GM21723 (cell line): ENCODE measurements around the gene TSPAN15.
"Not testable (repeated sequence)": the region's sequence is repeated elsewhere in the genome, so short reads cannot be mapped to it uniquely, and the experiment has no call there.

Experiments
- ATAC-seq: cut with Tn5 transposase; IDR thresholded peaks from one replicate; pipeline ENCODE4 v1.9.1; 2021; ENCODE audit warnings: mild to moderate bottlenecking, moderate library complexity; ENCODE audit not compliant: unreplicated experiment

TSPAN15 gene

DNA sequence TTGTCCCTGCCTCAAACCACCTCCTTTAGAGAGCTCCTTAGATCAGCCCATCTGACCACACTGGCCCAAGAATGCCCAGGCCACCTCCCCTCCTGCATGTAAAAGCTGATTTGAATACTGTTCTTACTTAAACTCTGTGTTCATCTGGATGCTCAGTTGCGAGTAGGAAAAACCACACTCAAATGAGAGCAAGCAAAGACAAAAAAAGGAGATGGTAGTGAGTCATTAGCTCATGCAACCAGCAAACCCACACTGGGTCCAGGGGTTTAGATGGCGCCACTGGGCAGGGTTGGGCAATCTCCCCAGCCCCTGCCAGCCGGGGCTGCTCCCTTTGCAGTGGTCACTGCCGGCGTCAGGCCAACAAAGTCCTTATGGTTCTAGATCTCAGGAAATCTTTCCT lies 32.7 kb downstream of the TSPAN15 start:
- no peak for ATAC-seq

DNA sequence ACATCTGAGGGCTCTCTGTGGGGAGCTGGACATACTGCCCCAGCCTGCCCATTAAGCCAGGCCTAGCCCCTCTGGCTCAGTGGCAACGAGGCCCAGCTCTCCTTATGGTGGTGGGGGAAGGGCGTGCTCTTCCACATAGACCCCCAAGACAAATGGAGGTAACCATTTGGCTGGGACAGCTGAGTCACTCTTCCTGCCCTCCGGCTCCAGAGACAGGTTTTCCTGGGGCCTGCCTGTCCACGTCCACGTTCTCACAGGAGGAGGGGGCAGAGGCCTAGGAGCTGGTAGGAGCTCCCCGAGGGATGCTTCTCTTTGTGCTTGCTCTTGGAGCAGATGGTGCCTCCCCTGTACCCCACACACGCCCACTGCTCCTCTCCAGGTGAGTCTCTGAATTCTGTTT lies 33.5 kb downstream of the TSPAN15 start:
- ATAC-seq, result no peak

DNA sequence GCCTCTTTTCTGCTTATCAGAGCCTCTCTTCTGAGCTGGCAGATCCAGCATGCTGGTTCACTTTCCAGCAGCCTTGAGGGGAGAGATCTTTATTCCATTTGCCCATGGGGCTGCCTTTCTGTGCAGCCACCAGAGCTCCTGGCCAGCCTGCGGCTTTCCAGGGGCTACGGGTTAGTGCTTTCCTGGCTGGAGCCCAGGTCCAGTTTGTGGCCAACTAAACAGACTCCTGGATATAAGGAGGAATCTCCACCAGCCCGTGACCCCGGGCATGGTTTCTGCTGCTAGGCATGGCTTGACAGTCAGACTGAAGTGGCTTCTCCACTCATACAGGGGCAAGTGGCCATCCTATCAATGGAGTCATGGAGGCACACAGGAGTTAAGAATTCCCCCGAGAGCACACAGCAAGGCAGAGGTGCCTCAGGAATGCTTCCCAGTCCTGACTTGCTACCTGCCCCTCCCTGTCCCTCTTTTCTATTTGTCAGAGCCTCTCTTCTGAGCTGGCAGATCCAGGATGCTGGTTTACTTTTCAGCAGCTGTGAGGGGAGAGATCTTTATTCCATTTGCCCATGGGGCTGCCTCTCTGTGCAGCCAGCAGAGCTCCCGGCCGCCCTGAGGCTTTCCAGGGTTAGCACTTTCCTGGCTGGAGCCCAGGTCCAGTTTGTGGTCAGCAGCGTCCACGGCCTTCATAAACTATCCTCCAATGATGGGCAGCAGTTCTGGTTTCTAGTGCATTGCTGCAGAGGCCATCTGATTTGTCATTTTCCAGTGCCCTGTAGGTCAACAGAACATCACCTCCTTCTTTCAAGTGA lies 35.9 kb downstream of the TSPAN15 start:
- ATAC-seq, result no peak

DNA sequence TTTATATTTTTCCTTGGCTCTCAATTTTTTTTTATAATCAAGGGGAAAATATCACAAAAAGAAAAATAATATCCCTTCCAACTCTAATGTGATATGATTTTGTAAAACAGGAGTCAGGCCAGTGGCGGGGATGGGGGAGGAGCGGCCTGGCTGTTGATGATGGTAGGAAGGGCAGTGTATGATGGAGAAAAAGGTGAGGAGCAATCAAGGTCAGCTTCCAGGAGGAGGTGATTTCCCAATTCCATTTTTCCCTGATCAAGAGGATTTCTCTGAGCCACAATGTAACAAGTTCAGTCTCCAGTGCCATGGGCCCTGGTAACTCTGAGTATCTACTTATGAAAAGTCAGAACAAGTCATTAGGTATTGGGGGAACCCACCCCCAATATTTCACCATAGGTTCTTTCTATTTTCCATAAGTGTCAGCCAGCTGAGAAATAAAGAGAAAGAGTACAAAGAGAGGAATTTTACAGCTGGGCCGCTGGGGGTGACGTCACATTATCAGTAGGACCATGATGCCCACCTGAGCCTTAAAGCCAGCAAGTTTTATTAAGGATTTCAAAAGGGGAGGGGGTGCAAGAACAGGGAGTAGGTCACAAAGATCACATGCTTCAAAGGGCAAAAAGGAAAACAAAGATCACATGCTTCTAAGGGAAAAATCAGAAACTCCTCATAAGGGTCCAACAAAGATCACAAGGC lies 37.0 kb downstream of the TSPAN15 start:
- not testable (repeated sequence) for ATAC-seq

- ATAC-seq, result not testable (repeated sequence)
Observed at GRCh38 chr10:69488856-69489255, 37.6 kb downstream of the TSPAN15 start.

DNA sequence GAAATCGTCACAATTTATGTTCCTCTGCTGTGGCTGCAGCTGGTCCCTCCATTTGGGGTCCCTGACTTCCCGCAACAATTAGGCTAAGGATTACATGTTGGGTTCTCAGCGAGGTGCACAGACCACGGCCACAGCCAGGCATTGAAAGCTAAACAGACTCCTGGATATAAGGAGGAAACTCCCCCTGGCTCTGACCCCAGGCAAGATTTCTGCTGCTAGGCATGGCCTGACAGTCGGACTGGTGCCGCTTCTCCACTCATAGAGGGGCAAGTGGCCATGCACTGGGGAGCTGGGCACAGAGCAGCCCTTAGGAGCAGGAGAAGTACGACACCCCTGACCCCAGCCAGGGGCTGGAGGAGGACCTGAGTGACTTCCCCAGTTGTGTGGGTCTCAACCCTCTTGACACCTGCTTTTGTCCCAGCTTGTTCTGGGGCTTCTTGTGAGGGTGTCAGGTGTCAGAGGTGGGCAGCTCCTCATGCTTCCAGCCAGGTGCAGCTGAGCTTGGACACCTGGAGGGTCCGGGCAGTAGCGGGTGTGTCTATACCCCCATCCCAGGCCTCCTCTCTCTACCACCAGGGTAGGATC lies 38.3 kb downstream of the TSPAN15 start:
- ATAC-seq, result no peak

DNA sequence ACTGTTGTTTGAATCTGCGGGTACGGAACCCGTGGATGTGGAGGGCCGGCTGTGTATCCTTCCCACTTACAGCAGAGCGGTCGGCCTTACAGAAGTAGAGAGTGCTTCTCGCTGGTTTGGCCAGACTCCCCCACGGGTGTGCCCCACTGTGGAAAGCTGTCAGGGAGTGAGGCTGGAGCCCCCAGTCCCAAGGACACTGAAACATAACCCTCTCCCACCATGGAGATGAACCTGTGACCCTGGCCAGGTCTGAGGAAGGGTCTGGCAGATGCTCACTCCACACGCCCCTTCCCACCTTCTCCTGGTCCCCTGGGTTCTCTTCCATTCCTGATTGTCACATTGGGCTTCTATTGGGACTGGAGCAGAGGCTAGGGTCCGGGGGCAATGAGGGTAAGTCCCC lies 39.6 kb downstream of the TSPAN15 start:
- ATAC-seq, result no peak

DNA sequence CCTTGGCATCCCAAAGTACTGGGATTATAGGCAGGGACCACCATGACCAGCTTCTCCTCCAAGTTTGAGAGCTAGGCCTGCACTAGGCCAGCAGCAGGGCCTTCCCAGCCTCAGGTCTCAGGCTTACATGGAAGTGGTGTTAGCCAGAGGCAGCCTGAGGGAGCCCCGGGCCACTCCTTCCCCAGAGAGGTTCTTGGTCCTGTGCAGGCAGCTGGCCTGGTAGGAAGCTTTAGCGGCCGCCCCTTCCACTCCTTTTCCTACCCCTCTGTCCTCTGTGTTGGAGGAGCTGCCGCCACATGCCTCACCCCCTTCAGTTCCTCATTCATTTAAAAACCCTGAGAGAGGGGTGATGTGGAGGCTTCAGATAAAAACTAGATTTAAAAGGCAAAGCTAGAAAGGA lies 40.3 kb downstream of the TSPAN15 start:
- ATAC-seq, result no peak

DNA sequence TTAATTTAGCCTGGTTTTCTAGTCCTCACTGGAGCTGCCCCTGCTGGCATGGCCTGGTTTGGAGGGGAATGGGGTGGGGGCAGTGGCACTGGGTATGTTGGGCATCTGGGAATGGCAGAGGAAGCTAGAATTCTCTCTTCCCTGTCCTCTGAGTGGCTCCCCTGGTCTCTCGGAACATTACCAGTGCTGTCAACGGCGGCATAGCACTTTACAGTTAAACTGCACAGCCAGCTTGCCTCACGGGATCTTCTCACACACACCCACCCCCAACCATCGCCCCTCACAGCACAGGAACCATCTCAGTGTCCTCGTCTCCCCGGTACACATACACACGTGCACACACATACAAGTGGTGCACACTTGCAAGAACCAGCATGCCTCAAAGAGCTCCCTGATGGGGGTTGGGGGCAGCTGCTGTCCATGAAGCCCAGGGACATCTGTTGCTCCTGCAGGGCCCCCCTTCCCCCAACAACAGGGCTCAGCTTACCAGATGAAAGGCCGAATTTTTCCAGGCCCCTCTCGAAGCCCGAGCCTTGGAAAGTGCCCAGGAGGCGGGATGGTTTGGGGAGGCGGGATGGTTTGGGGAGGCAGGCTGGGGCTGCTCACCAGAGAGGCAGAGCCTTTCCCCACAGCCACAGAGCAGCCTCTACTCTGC lies 41.0 kb downstream of the TSPAN15 start:
- ATAC-seq, result no peak

DNA sequence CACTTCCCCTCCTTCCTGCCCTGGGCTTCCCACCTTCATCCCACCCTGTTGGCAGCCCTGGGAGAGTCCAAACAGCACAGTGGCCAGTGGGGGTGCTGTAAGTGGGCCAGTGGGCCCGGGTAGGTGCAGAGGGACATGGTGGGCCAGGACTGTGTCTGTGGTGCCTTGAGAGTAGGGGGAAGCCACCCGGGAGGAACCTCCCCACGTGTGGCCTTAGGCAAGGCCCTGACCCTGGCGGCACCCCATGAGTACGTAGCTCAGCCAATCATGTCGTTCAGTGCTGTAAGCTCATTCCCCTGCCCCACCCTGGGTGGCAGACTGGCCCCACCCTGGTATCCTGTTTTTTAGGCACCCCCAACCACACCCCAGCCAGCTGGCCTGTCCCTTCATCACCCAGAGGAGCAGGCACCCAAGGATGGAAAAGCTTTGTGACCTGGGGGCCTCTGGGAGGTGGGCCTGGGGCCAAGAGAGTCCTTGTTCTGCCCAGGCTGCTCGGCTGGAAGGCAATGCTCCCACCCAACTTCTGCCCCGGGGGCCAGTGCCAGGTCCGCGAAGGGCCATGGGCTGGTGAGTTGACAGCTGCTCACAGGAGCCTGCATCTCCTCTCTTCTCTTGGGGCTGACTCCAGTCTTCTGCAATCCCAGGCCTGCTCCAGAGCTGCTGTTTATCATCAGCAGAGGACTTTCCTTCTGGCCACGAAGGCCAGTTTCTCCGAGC lies 41.6 kb downstream of the TSPAN15 start:
- ATAC-seq, result no peak

DNA sequence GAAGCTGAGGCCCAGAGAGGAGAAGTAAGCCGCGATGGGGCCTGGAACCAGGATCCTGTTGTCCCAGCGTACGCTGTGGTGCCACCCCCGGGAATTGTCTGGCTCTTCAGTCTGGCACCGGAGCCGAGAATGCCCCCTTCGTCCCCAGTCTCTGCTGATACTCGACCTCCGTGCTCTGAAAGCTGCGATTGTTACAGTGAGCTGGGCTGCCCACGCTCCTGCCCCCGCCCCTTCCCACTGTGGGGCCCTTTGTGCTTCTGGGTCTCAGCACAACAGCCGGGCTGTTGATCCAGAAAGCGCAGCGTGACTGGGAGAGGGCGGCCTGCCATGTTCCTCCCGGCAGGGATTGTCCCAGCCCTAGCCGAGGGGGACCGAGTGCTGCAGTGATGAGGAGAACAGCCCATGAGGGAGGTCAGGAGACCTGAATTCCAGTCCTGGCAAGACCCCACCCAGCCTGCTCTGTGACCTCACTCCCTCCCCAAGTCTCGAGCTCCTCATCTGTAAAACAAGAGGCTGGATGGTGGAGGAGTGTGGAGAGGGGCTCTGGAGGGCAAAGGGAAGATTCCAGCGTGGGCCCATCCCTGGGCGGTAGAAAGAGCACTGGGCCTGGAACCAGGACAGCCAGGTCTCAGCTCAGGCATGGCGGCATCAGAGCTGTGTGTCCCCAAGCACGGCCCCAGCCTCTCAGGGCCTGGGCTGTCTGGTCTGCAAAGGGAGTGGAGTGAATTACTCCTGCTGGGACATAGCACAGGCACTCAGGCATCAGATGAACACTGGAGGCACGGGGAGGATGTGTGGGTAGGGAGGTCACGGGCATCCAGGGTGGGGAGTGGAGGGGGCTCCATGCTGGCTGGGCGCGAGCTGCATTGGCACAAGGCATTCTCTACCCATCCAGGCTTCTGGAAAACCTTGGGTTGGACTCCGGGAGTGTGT lies 43.6 kb downstream of the TSPAN15 start:
- ATAC-seq, result no peak

GRCh38 chr10:69495666-69496065 lies 44.4 kb downstream of the TSPAN15 start:
- no peak for ATAC-seq

- no peak for ATAC-seq
Observed at GRCh38 chr10:69496352-69497230, 45.3 kb downstream of the TSPAN15 start.

GRCh38 chr10:69497231-69497561 lies 45.9 kb downstream of the TSPAN15 start:
- no peak for ATAC-seq

GRCh38 chr10:69497611-69498390 lies 46.5 kb downstream of the TSPAN15 start:
- ATAC-seq, result no peak

DNA sequence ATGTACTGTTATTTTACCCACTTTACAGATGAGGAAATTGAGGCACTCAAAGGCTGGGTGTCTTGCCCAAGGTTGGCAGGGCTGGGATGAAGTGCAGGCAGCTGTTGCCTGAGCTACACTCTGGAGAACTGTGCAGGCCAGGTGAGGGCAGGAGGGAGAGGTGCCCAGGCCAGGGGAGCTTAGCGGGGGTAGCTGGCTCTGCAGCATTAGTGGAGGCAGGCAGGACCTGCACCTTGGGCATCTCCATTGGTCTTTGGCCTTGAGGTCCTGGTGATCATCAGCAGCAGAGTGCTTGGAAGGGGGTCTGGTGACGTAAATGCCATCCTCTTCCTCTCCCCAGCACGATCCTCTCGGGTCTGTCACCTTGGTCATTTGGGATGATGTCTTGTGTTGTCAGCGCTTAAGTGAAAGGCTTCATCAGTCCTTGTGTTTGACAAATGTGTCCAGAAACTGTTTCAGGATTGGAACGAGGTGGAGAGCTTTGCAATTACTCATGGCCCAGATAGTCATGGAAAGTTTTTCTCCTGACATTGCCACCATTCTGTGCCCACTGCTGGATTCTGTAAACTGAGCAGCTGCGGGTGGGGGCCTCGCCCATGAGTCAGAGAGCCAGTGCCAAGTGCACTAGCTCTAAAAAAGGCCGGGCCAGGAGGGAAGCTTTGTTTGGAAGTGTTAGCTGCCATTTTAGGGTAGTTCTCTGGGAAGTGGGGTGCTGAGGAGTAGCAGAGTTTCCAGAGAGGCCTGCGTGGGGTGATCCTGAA lies 47.6 kb downstream of the TSPAN15 start:
- no peak for ATAC-seq
